Tibial artery (tissue), 4 donors: ENCODE data around the gene CPEB3.

Experiments used
- DNase-seq, 2 donors: peaks; one replicate each; pipeline ENCODE4 v3.0.0-alpha.2; 2019
- H3K27ac ChIP-seq, 2 donors: fragments of 200-600 bp; sonication (generic) in 1 of 2; 1 replicate in 1 of 2; 2 replicates in 1 of 2; pipeline ENCODE4 v1.5.1; 2018 to 2019; ENCODE audit warnings: mild to moderate bottlenecking in 1 of 2
- H3K27me3 ChIP-seq, 2 donors: fragments of 200-600 bp; sonication (generic) in 1 of 2; one replicate each; pipeline versions ENCODE4 v1.5.1 to v1.6.0; 2016 to 2019
- H3K36me3 ChIP-seq, 3 donors: fragments of 200-600 bp; sonication (generic) in 2 of 3; one replicate each; pipeline ENCODE4 v1.5.1; 2016 to 2019; ENCODE audit warnings: mild to moderate bottlenecking in 2 of 3
- H3K4me1 ChIP-seq, 4 donors: fragments of 200-600 bp; sonication (generic) in 2 of 4; 1 replicate in 3 of 4; 2 replicates in 1 of 4; pipeline ENCODE4 v1.5.1; 2016 to 2019
- H3K4me3 ChIP-seq, 2 donors: fragments of 200-600 bp; sonication (generic) in 1 of 2; 1 replicate in 1 of 2; 2 replicates in 1 of 2; pipeline ENCODE4 v1.5.1; 2018 to 2019; ENCODE audit warnings: mild to moderate bottlenecking in 2 of 2
- H3K9me3 ChIP-seq, 3 donors: fragments of 200-600 bp; sonication (generic) in 1 of 3; one replicate each; pipeline ENCODE4 v1.5.1; 2016 to 2019
- CTCF ChIP-seq, 2 experiments: fragments of 200-600 bp in 1 of 2; fragments of 450-650 bp in 1 of 2; IDR thresholded peaks; one replicate each; pipeline ENCODE4 v1.5.1; 2017 to 2019; ENCODE audit warnings: antibody characterized with exemption in 2 of 2, mild to moderate bottlenecking in 1 of 2, moderate library complexity in 1 of 2
- intact Hi-C: fragments of 100-400 bp; cut with DNase I; formaldehyde crosslinking; loops from one replicate; pipeline ENCODE4 v1.15.0; 2023; ENCODE audit warnings: low total_unique reads

The CPEB3 gene

GRCh38 chr10:92074126-92074887 is 216.6 kb downstream of the CPEB3 start:
- no peak for DNase-seq
- Histone ChIP-seq H3K27me3 (no peaks in the 10 kb centered on the region), H3K27ac (no peak overlapping the region), H3K4me1 (no peaks in the 10 kb centered on the region), H3K4me3 (no peak overlapping the region), H3K36me3 (peaks cover 0 to 15% (median 8%) of the 10 kb centered on the region in 3 donors), H3K9me3 (no peaks in the 10 kb centered on the region)
- intact Hi-C loops, result no loop called here
- TF ChIP-seq CTCF (IDR thresholded peaks at IDR 0.05), result no peak

DNA sequence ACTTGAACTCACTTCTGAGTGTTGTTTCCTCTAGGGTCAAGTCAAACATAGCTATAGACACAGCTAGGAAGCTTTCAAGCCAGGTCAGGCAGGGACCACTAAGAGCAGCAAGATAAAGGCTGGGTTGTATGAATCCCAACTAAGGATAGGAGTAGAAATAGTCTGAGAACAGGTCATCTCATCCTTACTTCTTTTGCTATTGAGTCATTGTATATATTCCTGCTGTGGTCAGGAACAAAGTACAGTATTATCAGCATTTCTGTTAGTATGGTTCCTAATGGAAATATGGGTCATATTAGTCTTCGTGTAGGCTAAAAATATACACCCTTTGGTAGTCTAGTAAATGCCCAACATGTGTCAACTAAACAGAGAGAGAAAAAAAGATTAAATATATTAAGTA is 222.0 kb downstream of the CPEB3 start:
- TF ChIP-seq CTCF (IDR thresholded peaks at IDR 0.05), result no peak
- H3K9me3 ChIP-seq, result no peaks in the 10 kb centered on the region
- no peaks in the 10 kb centered on the region for H3K27me3 ChIP-seq
- DNase-seq, result no peak
- H3K36me3 ChIP-seq, result no peaks in the 10 kb centered on the region
- no peak overlapping the region for H3K4me3 ChIP-seq
- no peaks in the 10 kb centered on the region for H3K4me1 ChIP-seq
- intact Hi-C loops, result no loop called here
- H3K27ac ChIP-seq, result no peak overlapping the region

DNA sequence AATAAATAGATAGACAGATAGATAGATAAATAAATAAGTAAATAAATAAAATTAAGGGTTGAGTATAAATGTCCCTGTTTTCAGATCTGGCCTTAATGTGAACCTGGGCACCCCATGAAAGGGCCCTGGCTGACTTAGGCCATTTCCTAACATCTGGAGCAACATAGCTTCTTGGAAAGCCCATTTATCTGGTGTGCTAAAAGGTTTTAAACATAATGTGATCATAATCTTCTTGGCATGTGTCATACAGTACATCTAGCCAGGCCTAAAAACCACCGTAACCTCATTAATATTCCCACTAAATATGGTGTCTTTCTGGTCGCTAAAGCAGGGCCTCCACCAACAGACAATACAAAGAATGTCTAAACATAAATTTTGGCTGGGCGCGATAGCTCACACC is 224.5 kb downstream of the CPEB3 start:
- no peaks in the 10 kb centered on the region for H3K4me1 ChIP-seq
- TF ChIP-seq CTCF (IDR thresholded peaks at IDR 0.05), result no peak
- H3K4me3 ChIP-seq, result no peak overlapping the region
- no peaks in the 10 kb centered on the region for H3K9me3 ChIP-seq
- H3K27ac ChIP-seq, result no peak overlapping the region
- H3K27me3 ChIP-seq, result no peaks in the 10 kb centered on the region
- no peaks in the 10 kb centered on the region for H3K36me3 ChIP-seq
- intact Hi-C loops, result no loop called here
- DNase-seq, result no peak

DNA sequence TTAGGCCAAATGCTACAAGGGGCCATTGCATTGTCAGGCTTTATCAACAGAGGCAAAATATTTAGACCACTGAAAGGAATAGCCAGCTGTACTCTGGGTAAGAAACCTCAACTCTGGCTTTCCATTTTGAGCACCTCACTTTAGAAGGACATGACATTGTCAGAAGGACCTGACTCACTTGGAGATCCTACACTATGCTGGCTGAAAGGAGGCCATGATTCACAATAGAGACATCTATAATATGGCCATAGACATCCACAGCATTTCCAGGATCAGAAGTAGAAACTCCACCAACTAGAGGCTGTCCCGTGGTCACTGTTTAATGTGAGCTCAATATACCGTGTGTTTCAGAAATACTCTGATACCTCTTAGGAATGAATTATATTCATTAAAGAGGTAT is 226.4 kb downstream of the CPEB3 start:
- H3K27me3 ChIP-seq, result no peaks in the 10 kb centered on the region
- H3K36me3 ChIP-seq, result no peaks in the 10 kb centered on the region
- no peak overlapping the region for H3K27ac ChIP-seq
- intact Hi-C loops, result no loop called here
- no peaks in the 10 kb centered on the region for H3K4me1 ChIP-seq
- no peaks in the 10 kb centered on the region for H3K9me3 ChIP-seq
- TF ChIP-seq CTCF (IDR thresholded peaks at IDR 0.05), result no peak
- no peak overlapping the region for H3K4me3 ChIP-seq
- no peak for DNase-seq

GRCh38 chr10:92062273-92062672 is 228.6 kb downstream of the CPEB3 start:
- DNase-seq, result no peak
- Histone ChIP-seq H3K9me3 (no peaks in the 10 kb centered on the region), H3K4me3 (no peak overlapping the region), H3K27me3 (no peaks in the 10 kb centered on the region), H3K27ac (no peak overlapping the region), H3K4me1 (no peaks in the 10 kb centered on the region), H3K36me3 (peaks cover 0 to 1% (median 0%) of the 10 kb centered on the region in 3 donors)
- TF ChIP-seq CTCF (IDR thresholded peaks at IDR 0.05), result no peak
- intact Hi-C loops, result no loop called here
